HT1080 (cell line): ENCODE data around the gene TLCD4. TPM values are rescaled to one million over a fixed set of nuclear protein-coding genes. Genes with fewer than 3 reads are reported as not detected.
"Not testable (repeated sequence)": the region's sequence is repeated elsewhere in the genome, so short reads cannot be mapped to it uniquely, and the experiment has no call there.

Source experiments
- DNase-seq: peaks from one replicate; pipeline ENCODE4 v3.0.0-alpha.2; 2015; ENCODE audit warnings: low read depth
- small RNA-seq: library from RNA; depleted of rRNA; stranded (forward); fragments of <200 nt; gene quantifications from one replicate; pipeline ENCODE3, GENCODE V24; 2014
- total RNA-seq: library from RNA; depleted of rRNA; stranded (reverse); fragments of >200 nt; shearing (Covaris generic); gene quantifications from 2 replicates; pipeline ENCODE4 v1.2.3, GENCODE V29; 2014; rRNA removed

TLCD4 gene
- total RNA-seq, 1 experiment from 2014 or later, result 2.0 TPM

DNA sequence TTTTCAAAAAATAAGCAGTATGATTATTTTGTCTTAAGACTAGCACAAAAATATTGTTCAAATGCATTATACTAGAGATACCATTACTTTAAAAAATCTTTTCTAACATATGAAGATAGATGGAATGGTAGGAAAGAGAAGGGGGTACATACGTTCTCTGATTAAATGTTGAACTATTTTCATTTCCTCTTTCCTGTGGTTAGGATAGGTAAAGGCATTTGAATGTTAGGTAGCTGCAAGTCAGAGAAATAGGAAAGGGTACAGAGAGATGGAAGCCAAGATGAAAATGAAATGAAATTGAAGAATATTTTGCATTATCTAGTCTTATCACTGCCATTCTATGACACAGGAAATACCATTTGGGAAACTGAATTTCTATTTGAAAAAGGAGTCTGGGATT is 28.3 kb downstream of the TLCD4 start:
- no peak for DNase-seq

DNA sequence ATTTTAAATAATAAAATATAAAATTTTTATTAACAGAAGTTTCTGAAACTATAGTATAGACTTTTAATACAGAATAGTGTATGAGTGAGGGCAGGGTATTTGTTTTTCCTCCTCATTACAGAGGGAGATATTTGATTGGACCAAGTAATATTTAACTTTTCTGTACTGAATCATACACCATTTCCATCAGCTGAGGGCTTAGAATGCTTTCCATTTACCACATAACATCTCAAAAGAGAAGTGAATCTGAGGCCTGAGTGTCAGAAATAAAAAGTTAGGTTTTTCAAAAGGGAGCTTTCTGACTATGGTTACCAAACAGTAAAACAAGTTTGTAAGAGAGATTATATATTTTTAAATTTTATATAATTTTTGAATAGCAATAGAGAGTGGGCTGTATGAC is 29.5 kb downstream of the TLCD4 start:
- DNase-seq, result no peak

DNA sequence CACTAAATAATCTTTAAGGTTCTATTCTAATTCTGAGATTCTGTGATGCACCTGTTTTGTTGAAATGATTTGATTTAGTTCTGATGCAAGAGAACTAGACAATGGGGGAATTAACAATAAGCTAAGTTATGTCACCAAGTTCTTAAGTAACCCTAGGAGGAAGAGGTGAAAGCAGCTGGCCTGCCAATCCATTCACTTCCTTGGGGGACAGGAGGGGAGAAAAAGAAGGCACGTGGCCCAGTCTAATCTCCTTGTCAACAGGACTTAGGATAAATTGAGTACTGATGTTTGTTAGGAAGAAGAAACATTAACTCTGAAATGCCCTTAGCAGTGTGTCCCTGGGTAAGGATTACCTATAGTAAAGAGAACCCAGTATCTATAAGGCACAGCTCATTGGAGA is 36.9 kb downstream of the TLCD4 start:
- no peak for DNase-seq

DNA sequence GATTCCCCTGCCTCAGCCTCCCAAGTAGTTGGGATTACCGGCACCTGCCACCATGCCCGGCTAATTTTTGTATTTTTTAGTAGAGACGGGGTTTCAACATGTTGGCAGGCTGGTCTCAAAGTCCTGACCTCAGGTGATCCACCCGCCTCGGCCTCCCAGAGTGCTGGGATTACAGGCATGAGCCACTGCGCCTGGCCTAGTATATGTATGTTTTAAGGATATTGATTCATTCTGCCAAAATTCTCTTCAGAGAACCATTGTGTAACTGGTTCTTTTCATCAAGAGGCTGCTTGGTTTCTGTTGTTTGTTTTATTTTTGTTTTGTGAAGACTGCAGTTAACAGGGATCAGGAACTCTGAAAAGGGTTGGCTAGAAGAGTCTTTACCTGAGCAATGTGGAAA is 48.4 kb downstream of the TLCD4 start:
- DNase-seq, result not testable (repeated sequence)

Small RNA genes lying within 50 kb of the gene (small RNA-seq; reads per million reads assigned to genes)
- not detected for gene RF00019

Other genes starting within 250 kb of the TLCD4 start
- gene CNN3, start 190.2 kb upstream of the TLCD4 start, total RNA-seq, result 269 and 346 TPM in 2 replicates
- gene ALG14, start 44.4 kb upstream of the TLCD4 start, total RNA-seq, result 7.1 and 7.7 TPM in 2 replicates
- 10.5 and 14.1 TPM in 2 replicates for gene RWDD3, start 116.9 kb downstream of the TLCD4 start, total RNA-seq